Epithelial cell of prostate (primary cell): ENCODE results near the gene DNAAF2.
"Not testable (repeated sequence)": the region's sequence is repeated elsewhere in the genome, so short reads cannot be mapped to it uniquely, and the experiment has no call there.

Source experiments
- DNase-seq: peaks from one replicate; pipeline ENCODE4 v3.0.0-alpha.2; 2011; ENCODE audit warnings: low read depth, low spot score
- H3K27ac ChIP-seq: fragments of 450-650 bp; 2 replicates; pipeline ENCODE4 v1.5.1; 2017; ENCODE audit warnings: mild to moderate bottlenecking

Gene DNAAF2

DNA sequence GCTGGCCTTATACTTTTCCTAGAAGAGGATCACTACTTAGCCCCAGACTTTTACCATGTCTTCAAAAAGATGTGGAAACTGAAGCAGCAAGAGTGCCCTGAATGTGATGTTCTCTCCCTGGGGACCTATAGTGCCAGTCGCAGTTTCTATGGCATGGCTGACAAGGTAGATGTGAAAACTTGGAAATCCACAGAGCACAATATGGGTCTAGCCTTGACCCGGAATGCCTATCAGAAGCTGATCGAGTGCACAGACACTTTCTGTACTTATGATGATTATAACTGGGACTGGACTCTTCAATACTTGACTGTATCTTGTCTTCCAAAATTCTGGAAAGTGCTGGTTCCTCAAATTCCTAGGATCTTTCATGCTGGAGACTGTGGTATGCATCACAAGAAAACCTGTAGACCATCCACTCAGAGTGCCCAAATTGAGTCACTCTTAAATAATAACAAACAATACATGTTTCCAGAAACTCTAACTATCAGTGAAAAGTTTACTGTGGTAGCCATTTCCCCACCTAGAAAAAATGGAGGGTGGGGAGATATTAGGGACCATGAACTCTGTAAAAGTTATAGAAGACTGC is 12.9 kb downstream of the DNAAF2 start:
- peak overlapping the region; percentile 96 for H3K27ac ChIP-seq

DNA sequence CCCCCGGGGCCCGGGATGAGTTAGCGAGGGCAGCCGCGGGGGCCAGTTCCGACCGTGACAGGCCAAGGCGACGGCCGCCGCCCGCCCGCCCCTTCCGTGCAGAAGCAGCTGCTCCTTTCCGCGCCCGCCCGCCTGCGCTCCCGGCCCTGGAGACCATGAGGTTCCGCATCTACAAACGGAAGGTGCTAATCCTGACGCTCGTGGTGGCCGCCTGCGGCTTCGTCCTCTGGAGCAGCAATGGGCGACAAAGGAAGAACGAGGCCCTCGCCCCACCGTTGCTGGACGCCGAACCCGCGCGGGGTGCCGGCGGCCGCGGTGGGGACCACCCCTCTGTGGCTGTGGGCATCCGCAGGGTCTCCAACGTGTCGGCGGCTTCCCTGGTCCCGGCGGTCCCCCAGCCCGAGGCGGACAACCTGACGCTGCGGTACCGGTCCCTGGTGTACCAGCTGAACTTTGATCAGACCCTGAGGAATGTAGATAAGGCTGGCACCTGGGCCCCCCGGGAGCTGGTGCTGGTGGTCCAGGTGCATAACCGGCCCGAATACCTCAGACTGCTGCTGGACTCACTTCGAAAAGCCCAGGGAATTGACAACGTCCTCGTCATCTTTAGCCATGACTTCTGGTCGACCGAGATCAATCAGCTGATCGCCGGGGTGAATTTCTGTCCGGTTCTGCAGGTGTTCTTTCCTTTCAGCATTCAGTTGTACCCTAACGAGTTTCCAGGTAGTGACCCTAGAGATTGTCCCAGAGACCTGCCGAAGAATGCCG is 13.7 kb downstream of the DNAAF2 start:
- DNase-seq: no peak
- peak overlapping the region; percentile 96 for H3K27ac ChIP-seq

More for the DNA sequence above, 12.9 kb downstream of the DNAAF2 start:
- DNase-seq: no peak

DNA sequence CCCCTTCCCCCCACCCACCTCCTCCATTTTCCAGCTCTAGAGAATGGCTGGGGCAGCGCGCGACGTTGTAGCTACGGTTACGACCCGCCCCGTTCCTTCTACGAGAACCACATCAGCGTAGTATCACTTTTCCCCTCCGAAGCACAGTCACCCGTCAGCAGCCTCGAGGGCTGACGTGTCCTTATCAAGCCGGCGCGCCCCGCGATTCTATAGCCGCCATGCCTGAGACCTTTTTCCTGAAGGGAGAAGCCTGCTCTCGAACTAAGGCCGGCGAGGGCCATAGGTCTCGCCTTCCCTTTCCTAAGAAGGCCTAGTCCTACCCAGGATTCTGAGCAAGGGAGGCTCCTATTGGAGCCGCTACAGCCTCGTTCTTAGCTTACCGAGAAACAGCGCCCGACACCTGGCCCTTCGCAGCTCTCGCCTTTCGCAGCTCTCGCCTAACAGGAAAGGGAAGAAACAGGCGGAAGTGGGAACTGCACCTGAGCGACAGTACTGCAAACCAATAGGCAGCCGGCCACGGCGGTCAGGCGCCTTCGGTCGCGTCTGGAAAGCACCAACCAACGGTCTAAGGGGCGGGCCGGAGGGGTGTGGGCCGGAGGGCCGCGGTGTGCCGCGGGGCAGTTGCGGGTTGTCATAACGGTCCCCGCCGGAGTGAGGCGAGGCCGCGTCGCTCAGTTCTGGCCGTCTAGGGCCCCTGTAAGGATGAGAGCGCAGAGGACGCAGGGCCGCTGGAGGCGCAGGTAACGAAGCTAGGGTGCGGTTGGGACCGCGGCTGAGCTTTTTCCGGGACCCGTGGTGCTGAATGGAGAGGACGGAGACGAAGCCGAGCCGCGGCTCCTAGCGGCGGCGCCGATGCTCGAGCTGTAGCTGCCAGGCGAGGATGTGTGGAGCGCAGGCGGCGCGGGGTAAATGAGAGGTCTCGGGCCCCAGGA is 14.6 kb downstream of the DNAAF2 start, which contains the start of the genes MGAT2 and RPL36AL:
Gene MGAT2 (plus strand): TSS at position 618 of the 932 bp plus-strand sequence. CDS start 470 bp downstream, outside the sequence.
Gene RPL36AL (minus strand): TSS at position 445 of the 932 bp plus-strand sequence. CDS start 1,522 bp downstream, outside the sequence.
- H3K27ac ChIP-seq: peak within 1 kb of the TSS; percentile 96
- DNase-seq: peak; percentile 94

DNA sequence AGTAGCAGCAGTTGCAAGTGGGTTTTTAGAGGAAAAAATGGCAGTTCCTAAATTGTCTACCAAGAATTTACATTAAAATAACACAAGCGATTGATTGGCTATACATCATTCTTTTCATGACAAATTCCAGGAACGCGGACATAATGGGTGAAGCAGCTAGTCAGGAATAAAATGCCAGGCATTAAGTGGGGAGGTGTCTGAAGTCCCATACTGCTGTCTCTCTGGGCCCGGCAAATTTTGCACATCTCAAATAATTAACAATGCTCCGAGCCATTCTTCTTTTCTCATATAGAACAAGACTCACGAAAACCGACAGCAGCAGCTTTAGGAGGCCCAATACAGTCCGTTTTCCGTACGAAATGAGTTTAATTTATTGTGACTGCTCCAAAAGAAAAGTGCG is 15.3 kb downstream of the DNAAF2 start:
- DNase-seq: no peak
- peak overlapping the region; percentile 96 for H3K27ac ChIP-seq

DNA sequence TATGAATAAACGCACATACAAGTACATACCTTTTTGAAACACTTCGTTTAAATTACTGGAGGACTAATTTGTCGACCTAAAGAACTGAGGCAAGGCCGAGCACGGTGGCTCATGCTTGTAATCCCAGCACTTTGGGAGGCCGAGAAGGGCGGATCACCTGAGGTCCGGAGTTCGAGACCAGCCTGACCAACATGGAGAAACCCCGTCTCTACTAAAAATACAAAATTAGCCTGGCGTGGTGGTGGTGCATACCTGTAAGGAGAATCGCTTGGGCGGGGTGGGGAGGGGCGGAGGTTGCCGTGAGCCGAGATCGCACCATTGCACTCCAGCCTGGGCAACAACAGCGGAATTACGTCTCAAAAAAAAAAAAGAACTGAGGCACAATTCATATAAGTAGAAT is 15.8 kb downstream of the DNAAF2 start:
- not testable (repeated sequence) for DNase-seq
- H3K27ac ChIP-seq: peak overlapping the region; percentile 96

DNA sequence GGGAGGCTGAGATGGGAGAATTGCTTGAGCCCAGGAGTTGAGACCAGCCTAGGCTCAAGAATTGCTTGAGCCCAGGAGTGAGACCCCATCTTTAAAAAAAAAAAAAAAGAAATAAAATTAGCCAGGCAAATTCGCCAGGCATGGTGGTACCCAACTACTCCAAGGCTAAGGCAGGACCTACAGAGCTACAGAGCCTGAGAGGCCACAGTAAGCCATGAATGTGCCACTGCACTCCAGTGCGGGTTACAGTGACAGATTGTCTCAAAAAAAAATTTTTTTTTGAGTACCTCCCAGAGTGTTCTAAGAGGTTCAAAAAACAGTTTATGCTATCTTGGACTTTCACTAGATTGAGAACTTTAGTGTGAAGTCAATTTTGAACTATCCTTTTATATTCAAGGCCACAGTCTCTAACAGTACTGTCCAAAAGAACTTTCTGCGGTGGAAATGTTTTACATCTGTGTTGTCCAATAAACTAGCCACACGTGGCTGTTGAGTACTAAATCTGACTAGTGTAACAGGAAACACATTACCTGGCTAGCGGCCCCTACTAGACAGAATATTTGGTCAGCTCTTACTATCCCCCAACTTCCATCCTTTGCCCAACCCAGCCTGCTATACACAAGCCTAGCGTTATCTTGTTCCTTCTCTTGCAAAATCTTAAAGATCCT is 17.1 kb downstream of the DNAAF2 start:
- no peak for DNase-seq
- peak overlapping the region; percentile 96 for H3K27ac ChIP-seq

DNA sequence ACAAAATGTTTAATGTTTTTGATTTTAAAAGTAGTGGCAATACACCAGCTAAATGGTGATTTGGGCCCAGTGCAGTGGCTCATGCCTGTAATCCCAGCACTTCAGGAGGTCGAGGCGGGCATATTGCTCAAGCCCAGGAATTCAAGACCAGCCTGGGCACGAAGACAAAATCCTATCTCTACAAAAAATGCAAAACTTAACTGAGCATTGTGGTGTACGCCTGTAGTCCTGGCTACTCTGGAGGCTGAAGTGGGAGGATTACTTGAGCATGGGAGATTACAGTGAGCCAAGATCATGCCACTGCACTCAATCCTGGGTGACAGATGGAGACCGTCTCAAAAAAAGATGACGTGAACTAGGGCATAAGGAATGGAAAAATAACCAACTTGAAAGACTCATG is 19.3 kb downstream of the DNAAF2 start:
- no peak for DNase-seq

DNA sequence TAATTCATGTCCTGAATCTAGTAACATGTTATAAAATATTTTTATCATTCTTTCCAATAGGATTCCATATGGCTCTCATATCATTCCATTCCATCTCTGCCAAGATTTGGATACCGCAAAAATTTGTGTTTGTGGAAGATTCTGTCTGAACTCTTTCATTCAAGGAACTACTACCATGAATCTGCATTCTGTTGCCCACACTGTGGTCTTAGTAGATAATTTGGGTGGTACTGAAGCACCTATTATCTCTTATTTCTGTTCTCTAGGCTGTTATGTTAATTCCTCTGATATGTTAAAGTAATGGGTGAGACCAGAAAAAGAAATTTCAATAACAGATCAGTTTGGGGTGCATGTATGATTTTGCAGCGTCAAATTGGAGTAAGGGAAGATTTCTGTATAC is 20.8 kb downstream of the DNAAF2 start:
- no peak for DNase-seq
- no peak overlapping the region for H3K27ac ChIP-seq

More for the DNA sequence above, 19.3 kb downstream of the DNAAF2 start:
- no peak overlapping the region for H3K27ac ChIP-seq

DNA sequence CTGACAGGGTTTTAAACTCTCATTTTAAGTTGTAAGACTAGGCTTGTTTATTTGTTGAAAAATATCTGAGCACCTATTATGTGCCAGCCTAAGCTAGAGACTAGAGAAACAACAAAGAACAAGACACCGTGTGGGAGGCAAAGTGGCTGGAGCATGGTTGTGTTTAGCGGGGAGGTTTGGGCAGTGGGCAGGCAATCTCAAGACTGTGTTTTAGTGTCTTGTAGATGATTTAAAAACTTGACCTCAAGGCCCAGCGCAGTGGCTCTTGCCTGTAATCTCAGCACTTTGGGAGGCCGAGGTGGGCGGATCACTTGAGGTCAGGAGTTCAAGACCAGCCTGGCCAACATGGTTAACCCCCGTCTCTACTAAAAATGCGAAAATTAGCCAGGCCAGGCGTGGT is 22.4 kb downstream of the DNAAF2 start:
- no peak for DNase-seq
- H3K27ac ChIP-seq: no peak overlapping the region

DNA sequence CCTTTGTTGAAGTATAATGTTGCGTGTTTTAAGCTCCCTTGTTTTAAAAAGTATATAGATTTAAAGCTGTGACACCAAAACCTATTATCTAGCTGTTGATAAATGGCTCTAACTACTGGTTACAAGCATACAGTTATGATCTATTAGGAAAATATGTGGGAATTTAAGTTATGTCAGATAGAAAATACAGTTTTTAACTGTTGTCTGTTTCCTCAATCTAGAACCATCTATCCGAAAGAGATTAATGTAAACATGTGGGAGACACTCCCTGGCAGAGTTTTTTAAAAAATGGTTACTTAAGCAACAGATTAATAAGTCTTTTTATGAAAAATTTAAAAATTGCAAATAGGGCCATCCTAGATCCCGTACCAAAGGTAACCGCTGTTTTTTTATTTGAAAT is 22.8 kb downstream of the DNAAF2 start:
- no peak overlapping the region for H3K27ac ChIP-seq
- DNase-seq: no peak

DNA sequence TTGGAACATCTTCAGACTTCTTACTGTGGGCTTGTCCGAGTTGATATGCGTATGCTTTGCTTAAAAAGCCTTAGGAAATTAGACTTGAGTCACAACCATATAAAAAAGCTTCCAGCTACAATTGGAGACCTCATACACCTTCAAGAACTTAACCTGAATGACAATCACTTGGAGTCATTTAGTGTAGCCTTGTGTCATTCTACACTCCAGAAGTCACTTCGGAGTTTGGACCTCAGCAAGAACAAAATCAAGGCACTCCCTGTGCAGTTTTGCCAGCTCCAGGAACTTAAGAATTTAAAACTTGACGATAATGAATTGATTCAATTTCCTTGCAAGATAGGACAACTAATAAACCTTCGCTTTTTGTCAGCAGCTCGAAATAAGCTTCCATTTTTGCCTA is 27.5 kb downstream of the DNAAF2 start:
- no peak overlapping the region for H3K27ac ChIP-seq
- DNase-seq: no peak

DNA sequence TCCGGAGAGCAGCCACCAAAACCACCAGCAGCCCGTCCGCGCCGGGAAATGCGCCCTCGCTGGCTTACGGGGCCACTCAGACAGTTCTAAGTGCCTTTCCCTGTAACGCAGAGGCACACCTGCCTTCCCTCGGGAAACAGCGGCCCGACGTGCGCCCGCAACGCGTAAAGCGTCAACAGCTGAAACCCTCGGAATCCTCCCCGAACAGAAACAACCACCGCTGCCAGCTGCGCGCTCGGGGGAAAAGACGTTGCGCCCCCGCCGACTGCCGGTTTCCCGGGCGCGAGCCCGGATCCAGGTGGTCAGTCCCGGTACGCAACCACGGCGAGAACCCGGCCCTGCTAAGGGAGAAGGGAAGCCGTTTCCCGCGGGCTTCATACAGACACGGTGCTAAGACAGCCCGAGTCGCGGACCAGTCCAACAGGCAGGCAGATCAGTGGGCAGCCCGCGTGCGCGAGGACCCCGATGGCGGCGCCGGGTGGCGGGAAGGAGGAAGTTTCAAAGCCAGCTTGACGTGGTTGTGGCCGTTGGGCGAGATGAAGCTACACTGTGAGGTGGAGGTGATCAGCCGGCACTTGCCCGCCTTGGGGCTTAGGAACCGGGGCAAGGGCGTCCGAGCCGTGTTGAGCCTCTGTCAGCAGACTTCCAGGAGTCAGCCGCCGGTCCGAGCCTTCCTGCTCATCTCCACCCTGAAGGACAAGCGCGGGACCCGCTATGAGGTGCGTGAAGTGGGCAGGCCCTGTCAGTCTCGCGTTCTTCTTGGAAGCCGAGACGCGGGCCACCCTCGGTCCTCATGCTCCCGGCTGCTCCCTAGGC is 36.4 kb downstream of the DNAAF2 start, which contains the start of gene LRR1:
Gene LRR1 (plus strand): TSS at position 456 of the 816 bp plus-strand sequence. CDS start 81 bp downstream, at position 537.
- DNase-seq: peak; percentile 39
- peak within 1 kb of the TSS; percentile 94 for H3K27ac ChIP-seq

DNA sequence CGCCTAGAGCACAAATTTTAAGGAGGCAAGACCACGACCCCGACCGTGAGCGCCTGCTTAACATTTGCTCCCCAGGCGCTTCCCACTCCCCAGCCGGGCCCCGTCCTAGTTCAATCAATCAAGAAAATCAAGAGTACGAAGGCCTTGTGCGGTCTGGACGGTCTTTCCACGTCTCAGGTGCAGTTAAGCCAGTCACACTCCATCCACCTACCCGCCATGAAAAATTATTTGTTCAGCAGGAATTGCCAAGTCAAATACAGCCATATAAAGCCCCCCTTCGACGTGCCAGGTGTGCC is 36.9 kb downstream of the DNAAF2 start:
- DNase-seq: no peak

DNA sequence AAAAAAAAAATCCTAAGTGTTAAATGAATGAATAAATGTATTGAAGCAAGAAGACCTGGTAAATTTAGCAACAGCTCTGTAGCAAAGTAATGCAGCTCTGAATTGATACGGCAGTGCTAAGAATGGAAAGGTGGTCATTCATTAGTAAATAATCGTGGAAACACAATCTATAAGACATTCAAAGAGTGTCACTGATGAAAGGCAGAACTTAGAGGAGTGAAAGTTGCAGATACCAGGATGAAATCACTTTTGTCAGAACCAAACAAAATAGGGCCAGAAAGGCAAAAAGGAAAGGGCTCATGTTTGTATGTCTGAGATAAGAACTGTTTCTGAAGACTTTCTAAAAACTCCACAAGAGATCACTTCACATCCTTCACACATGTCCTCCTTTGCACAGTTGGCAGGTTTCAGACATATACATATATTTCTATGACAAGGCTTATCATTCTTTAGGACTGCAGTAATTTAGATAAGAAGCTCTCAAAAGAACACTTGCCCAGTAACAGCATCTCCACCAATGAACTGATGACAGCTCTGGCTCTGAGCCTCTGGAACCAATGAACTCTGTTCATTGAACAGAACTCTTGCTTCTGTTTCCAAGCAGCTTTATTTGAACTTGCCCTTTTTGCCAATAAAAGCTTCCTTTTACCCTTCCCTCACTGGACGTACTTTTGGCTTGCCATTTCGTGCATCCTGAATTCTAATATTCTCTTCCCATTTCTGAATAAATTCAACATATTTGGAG is 40.5 kb downstream of the DNAAF2 start:
- no peak for DNase-seq
- H3K27ac ChIP-seq: no peak overlapping the region

More for the DNA sequence above, 36.9 kb downstream of the DNAAF2 start:
- H3K27ac ChIP-seq: peak overlapping the region; percentile 94

DNA sequence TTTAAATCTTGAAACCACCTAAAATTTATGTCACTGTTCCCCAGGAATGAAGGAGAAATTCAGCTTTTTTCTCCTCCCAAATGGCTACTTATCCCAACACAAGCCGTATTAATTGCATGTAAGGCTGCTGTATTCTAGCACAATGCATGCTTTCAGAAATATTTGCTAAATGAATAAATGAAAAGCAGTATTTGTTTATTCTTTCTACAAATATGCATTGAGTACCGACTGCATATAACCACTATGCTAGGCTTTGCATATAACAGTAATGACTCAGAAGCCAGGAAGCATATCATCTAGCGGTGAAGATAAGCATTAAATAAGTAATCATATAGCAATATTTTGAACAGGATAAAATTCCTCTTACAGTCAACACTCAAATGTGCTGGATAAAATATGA is 42.0 kb downstream of the DNAAF2 start:
- no peak for DNase-seq
- no peak overlapping the region for H3K27ac ChIP-seq

DNA sequence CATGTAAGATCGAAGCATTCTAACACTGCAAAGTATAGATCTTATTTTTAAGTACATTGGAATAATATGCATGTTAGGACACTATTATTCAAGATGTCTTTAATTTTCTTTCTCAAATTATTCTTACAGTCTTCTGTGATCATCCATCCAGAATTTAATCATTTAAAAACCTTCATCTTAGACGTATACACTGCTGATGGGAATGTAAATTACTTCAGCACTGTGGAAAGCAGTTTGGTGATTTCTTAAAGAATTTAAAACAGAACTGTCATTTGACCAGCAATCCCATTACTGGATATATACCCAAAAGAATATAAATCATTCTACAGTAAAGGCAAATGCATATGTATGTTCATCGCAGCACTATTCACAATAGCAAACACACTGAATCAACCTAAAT is 45.7 kb downstream of the DNAAF2 start:
- DNase-seq: no peak
- H3K27ac ChIP-seq: no peak overlapping the region

DNA sequence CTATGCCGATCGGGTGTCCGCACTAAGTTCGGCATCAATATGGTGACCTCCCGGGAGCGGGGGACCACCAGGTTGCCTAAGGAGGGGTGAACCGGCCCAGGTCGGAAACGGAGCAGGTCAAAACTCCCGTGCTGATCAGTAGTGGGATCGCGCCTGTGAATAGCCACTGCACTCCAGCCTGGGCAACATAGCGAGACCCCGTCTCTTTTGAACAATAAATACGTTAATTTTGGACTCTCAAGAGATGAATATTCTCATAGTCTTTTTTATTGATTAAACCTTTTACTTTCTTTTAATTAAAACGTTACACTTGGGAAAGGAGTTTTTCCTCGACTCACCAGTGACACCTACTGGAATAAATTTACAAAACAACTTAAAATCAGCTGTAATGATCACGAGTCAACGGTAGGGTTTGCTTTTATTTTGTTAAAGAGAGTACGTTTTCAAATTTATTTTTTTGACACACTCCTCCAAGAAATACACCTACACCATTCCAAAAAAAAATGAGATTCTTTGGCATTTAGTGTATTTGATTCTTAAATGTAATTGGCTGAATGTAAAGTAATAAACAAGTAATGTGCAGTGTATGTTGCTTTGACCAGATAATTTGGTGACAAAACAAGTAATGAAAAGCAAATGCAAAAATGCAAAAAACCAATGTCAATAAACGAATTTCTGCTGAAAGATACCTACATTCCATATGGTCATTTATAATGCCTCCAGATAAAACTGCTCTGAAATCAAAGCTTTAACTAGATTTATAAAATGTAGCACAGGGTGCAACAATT is 48.2 kb downstream of the DNAAF2 start:
- DNase-seq: peak; percentile 14
- peak overlapping the region; percentile 81 for H3K27ac ChIP-seq
